Stimulated activated memory B cell treated with anti-CD40 and anti-IgM and Interleukin-4, amounts not matched to agents 10 μg/mL and 1 μg/mL and 100 μg/mL, for 72 hours (primary cell): ENCODE data around the gene RPL13A.

Experiments used
- ATAC-seq: fragments of 150-1000 bp; cut with Tn5 transposase; 2 replicates; pipeline ENCODE4 v1.10.0; 2021
- H3K27ac Mint-ChIP-seq: one replicate; pipeline ENCODE4 v1.8.0; 2022; ENCODE audit warnings: mild to moderate bottlenecking, mixed read lengths
- H3K27me3 Mint-ChIP-seq: one replicate; pipeline ENCODE4 v1.8.0; 2022; ENCODE audit warnings: mixed read lengths
- H3K36me3 Mint-ChIP-seq: one replicate; pipeline ENCODE4 v1.8.0; 2022; ENCODE audit warnings: mixed read lengths
- H3K4me1 Mint-ChIP-seq: one replicate; pipeline ENCODE4 v1.8.0; 2022; ENCODE audit warnings: mixed read lengths
- H3K4me3 Mint-ChIP-seq: one replicate; pipeline ENCODE4 v1.8.0; 2022; ENCODE audit warnings: mild to moderate bottlenecking, moderate library complexity, mixed read lengths
- H3K9me3 Mint-ChIP-seq: one replicate; pipeline ENCODE4 v1.8.0; 2022; ENCODE audit warnings: mixed read lengths

Gene RPL13A

GRCh38 chr19:49502866-49503581 is 15.6 kb downstream of the RPL13A start:
- Mint-ChIP-seq H3K27me3 (no peaks in the 10 kb centered on the region), H3K4me3 (no peak overlapping the region), H3K4me1 (peaks cover 59% of the 10 kb centered on the region), H3K36me3 (peaks cover 24% of the 10 kb centered on the region), H3K9me3 (no peaks in the 10 kb centered on the region), H3K27ac (peak overlapping the region; percentile 98)
- ATAC-seq = no peak

- H3K27me3 Mint-ChIP-seq = no peaks in the 10 kb centered on the region
- peaks cover 19% of the 10 kb centered on the region for H3K36me3 Mint-ChIP-seq
- peaks cover 56% of the 10 kb centered on the region for H3K4me1 Mint-ChIP-seq
- no peak overlapping the region for H3K4me3 Mint-ChIP-seq
- no peaks in the 10 kb centered on the region for H3K9me3 Mint-ChIP-seq
- no peak overlapping the region for H3K27ac Mint-ChIP-seq
- no peak for ATAC-seq
Measured at GRCh38 chr19:49503582-49503962, 16.2 kb downstream of the RPL13A start.

- no peaks in the 10 kb centered on the region for H3K9me3 Mint-ChIP-seq
- H3K4me1 Mint-ChIP-seq = peaks cover 32% of the 10 kb centered on the region
- ATAC-seq = peak; percentile 76
- H3K4me3 Mint-ChIP-seq = no peak overlapping the region
- no peaks in the 10 kb centered on the region for H3K36me3 Mint-ChIP-seq
- H3K27ac Mint-ChIP-seq = peak overlapping the region; percentile 41
- no peaks in the 10 kb centered on the region for H3K27me3 Mint-ChIP-seq
Measured at GRCh38 chr19:49506575-49507105, 19.2 kb downstream of the RPL13A start.

GRCh38 chr19:49507803-49508494 is 20.5 kb downstream of the RPL13A start:
- H3K4me1 Mint-ChIP-seq = peaks cover 31% of the 10 kb centered on the region
- no peaks in the 10 kb centered on the region for H3K9me3 Mint-ChIP-seq
- H3K36me3 Mint-ChIP-seq = no peaks in the 10 kb centered on the region
- peak overlapping the region; percentile 41 for H3K27ac Mint-ChIP-seq
- no peaks in the 10 kb centered on the region for H3K27me3 Mint-ChIP-seq
- no peak for ATAC-seq
- no peak overlapping the region for H3K4me3 Mint-ChIP-seq

- ATAC-seq = peak; percentile 79
- H3K9me3 Mint-ChIP-seq = no peaks in the 10 kb centered on the region
- no peaks in the 10 kb centered on the region for H3K36me3 Mint-ChIP-seq
- peaks cover 53% of the 10 kb centered on the region for H3K4me1 Mint-ChIP-seq
- peak overlapping the region; percentile 95 for H3K4me3 Mint-ChIP-seq
- H3K27me3 Mint-ChIP-seq = no peaks in the 10 kb centered on the region
- peak overlapping the region; percentile 96 for H3K27ac Mint-ChIP-seq
Measured at GRCh38 chr19:49512970-49513745, 25.8 kb downstream of the RPL13A start.

- ATAC-seq = no peak
- Mint-ChIP-seq H3K4me1 (peaks cover 53% of the 10 kb centered on the region), H3K36me3 (no peaks in the 10 kb centered on the region), H3K9me3 (no peaks in the 10 kb centered on the region), H3K4me3 (peak overlapping the region; percentile 95), H3K27ac (peak overlapping the region; percentile 96), H3K27me3 (no peaks in the 10 kb centered on the region)
Measured at GRCh38 chr19:49513746-49514118, 26.3 kb downstream of the RPL13A start.

GRCh38 chr19:49514151-49514550 is 26.7 kb downstream of the RPL13A start:
- Mint-ChIP-seq H3K4me1 (peaks cover 53% of the 10 kb centered on the region), H3K4me3 (peak overlapping the region; percentile 95), H3K36me3 (no peaks in the 10 kb centered on the region), H3K27me3 (no peaks in the 10 kb centered on the region), H3K9me3 (no peaks in the 10 kb centered on the region), H3K27ac (peak overlapping the region; percentile 96)
- ATAC-seq = no peak

GRCh38 chr19:49515767-49516166 is 28.4 kb downstream of the RPL13A start:
- peaks cover 53% of the 10 kb centered on the region for H3K4me1 Mint-ChIP-seq
- no peak overlapping the region for H3K4me3 Mint-ChIP-seq
- H3K9me3 Mint-ChIP-seq = no peaks in the 10 kb centered on the region
- no peaks in the 10 kb centered on the region for H3K36me3 Mint-ChIP-seq
- peak; percentile 41 for ATAC-seq
- no peaks in the 10 kb centered on the region for H3K27me3 Mint-ChIP-seq
- H3K27ac Mint-ChIP-seq = no peak overlapping the region

GRCh38 chr19:49518033-49518432 is 30.6 kb downstream of the RPL13A start:
- Mint-ChIP-seq H3K9me3 (no peaks in the 10 kb centered on the region), H3K36me3 (no peaks in the 10 kb centered on the region), H3K4me1 (peaks cover 35% of the 10 kb centered on the region), H3K27me3 (no peaks in the 10 kb centered on the region), H3K4me3 (no peak overlapping the region), H3K27ac (no peak overlapping the region)
- ATAC-seq = no peak

GRCh38 chr19:49520705-49521319 is 33.4 kb downstream of the RPL13A start:
- no peaks in the 10 kb centered on the region for H3K36me3 Mint-ChIP-seq
- no peaks in the 10 kb centered on the region for H3K27me3 Mint-ChIP-seq
- no peak for ATAC-seq
- no peak overlapping the region for H3K4me3 Mint-ChIP-seq
- H3K27ac Mint-ChIP-seq = no peak overlapping the region
- peaks cover 14% of the 10 kb centered on the region for H3K4me1 Mint-ChIP-seq
- H3K9me3 Mint-ChIP-seq = no peaks in the 10 kb centered on the region

GRCh38 chr19:49524812-49525455 is 37.5 kb downstream of the RPL13A start:
- Mint-ChIP-seq H3K4me1 (peaks cover 16% of the 10 kb centered on the region), H3K9me3 (no peaks in the 10 kb centered on the region), H3K27me3 (no peaks in the 10 kb centered on the region), H3K4me3 (no peak overlapping the region), H3K36me3 (peaks cover 4% of the 10 kb centered on the region), H3K27ac (no peak overlapping the region)
- no peak for ATAC-seq

GRCh38 chr19:49528211-49528771 is 40.9 kb downstream of the RPL13A start:
- Mint-ChIP-seq H3K36me3 (peaks cover 4% of the 10 kb centered on the region), H3K4me1 (peaks cover 22% of the 10 kb centered on the region), H3K9me3 (no peaks in the 10 kb centered on the region), H3K27ac (peak overlapping the region; percentile 88), H3K4me3 (peak overlapping the region; percentile 81), H3K27me3 (no peaks in the 10 kb centered on the region)
- no peak for ATAC-seq

GRCh38 chr19:49530708-49531107 is 43.3 kb downstream of the RPL13A start:
- no peak for ATAC-seq
- Mint-ChIP-seq H3K4me3 (no peak overlapping the region), H3K9me3 (no peaks in the 10 kb centered on the region), H3K27me3 (no peaks in the 10 kb centered on the region), H3K36me3 (peaks cover 4% of the 10 kb centered on the region), H3K27ac (no peak overlapping the region), H3K4me1 (peaks cover 41% of the 10 kb centered on the region)
